HG02763 (cell line): Measurements from ENCODE around the gene WDR26.

ENCODE experiments used
- ATAC-seq: cut with Tn5 transposase; IDR thresholded peaks from one replicate; pipeline ENCODE4 v1.9.1; 2021; ENCODE audit warnings: mild to moderate bottlenecking, moderate library complexity; ENCODE audit not compliant: unreplicated experiment

Gene WDR26

GRCh38 chr1:224402472-224403036 lies 32.0 kb downstream of the WDR26 start:
- no peak for ATAC-seq

GRCh38 chr1:224399887-224400286 lies 34.7 kb downstream of the WDR26 start:
- ATAC-seq, result no peak

- no peak for ATAC-seq
These were observed 41.3 kb downstream of the WDR26 start for GRCh38 chr1:224393294-224393693.

GRCh38 chr1:224392411-224393249 lies 42.0 kb downstream of the WDR26 start:
- no peak for ATAC-seq

- no peak for ATAC-seq
These were observed 44.1 kb downstream of the WDR26 start for GRCh38 chr1:224390517-224390916.

- ATAC-seq, result no peak
These were observed 46.7 kb downstream of the WDR26 start for GRCh38 chr1:224387943-224388342.

GRCh38 chr1:224387302-224387912 lies 47.2 kb downstream of the WDR26 start:
- ATAC-seq, result no peak

GRCh38 chr1:224383218-224383617 lies 51.4 kb downstream of the WDR26 start:
- no peak for ATAC-seq

- ATAC-seq, result no peak
These were observed 52.6 kb downstream of the WDR26 start for GRCh38 chr1:224381880-224382548.

- ATAC-seq, result peak; percentile 61
These were observed 54.6 kb downstream of the WDR26 start for GRCh38 chr1:224380003-224380402.

- ATAC-seq, result no peak
These were observed 55.6 kb downstream of the WDR26 start for GRCh38 chr1:224378855-224379631.

- ATAC-seq, result peak; percentile 73
These were observed 57.0 kb downstream of the WDR26 start for GRCh38 chr1:224377676-224378006.

- no peak for ATAC-seq
These were observed 59.5 kb downstream of the WDR26 start for GRCh38 chr1:224375059-224375458.

- ATAC-seq, result no peak
These were observed 61.5 kb downstream of the WDR26 start for GRCh38 chr1:224373008-224373590.

- peak; percentile 75 for ATAC-seq
These were observed 66.2 kb downstream of the WDR26 start for GRCh38 chr1:224368409-224368808.

- ATAC-seq, result no peak
These were observed 75.4 kb downstream of the WDR26 start for GRCh38 chr1:224359207-224359606.

GRCh38 chr1:224358237-224358636 lies 76.4 kb downstream of the WDR26 start:
- no peak for ATAC-seq

- no peak for ATAC-seq
These were observed 76.9 kb downstream of the WDR26 start for GRCh38 chr1:224357626-224358124.

GRCh38 chr1:224356685-224357625 lies 77.6 kb downstream of the WDR26 start, which contains the start of gene CNIH4:
Gene CNIH4 (plus strand): TSS chr1:224356879. CDS start chr1:224356925, 46 bp downstream.
- ATAC-seq, result peak; percentile 98
